Spleen (tissue), 11 donors: ENCODE data around the gene FAM209B. TPM values are rescaled to one million over a fixed set of nuclear protein-coding genes. Genes with fewer than 3 reads are reported as not detected.

ENCODE experiments used
- DNase-seq: peaks from one replicate; pipeline ENCODE4 v3.0.0-alpha.2; 2020
- H3K27ac ChIP-seq, 8 donors: fragments of 200-600 bp; sonication (generic) in 7 of 8; 1 replicate in 4 of 8; 2 replicates in 4 of 8; pipeline versions ENCODE4 v1.5.0 to v1.8.0; 2016 to 2021; ENCODE audit warnings: inconsistent platforms in 4 of 8, mild to moderate bottlenecking in 4 of 8, moderate library complexity in 1 of 8
- H3K27me3 ChIP-seq, 7 donors: fragments of 200-600 bp; sonication (generic) in 6 of 7; replicated peaks in 1 of 7; 1 replicate in 4 of 7; 2 replicates in 3 of 7; pipeline versions ENCODE4 v1.5.0 to v1.8.0; 2016 to 2021; ENCODE audit warnings: inconsistent platforms in 3 of 7, mild to moderate bottlenecking in 1 of 7
- H3K36me3 ChIP-seq, 6 donors: fragments of 200-600 bp; sonication (generic) in 5 of 6; 1 replicate in 4 of 6; 2 replicates in 2 of 6; pipeline versions ENCODE4 v1.5.0 to v1.8.0; 2016 to 2021; ENCODE audit warnings: inconsistent platforms in 2 of 6
- H3K4me1 ChIP-seq, 6 donors: fragments of 200-600 bp; sonication (generic) in 5 of 6; 1 replicate in 3 of 6; 2 replicates in 3 of 6; pipeline versions ENCODE4 v1.5.0 to v1.8.0; 2016 to 2021; ENCODE audit warnings: inconsistent platforms in 3 of 6
- H3K4me3 ChIP-seq, 8 donors: fragments of 200-600 bp; sonication (generic) in 7 of 8; 1 replicate in 4 of 8; 2 replicates in 4 of 8; pipeline versions ENCODE4 v1.5.0 to v1.8.0; 2016 to 2021; ENCODE audit warnings: inconsistent platforms in 4 of 8, mild to moderate bottlenecking in 4 of 8, moderate library complexity in 2 of 8
- H3K9me3 ChIP-seq, 8 donors: fragments of 200-600 bp; sonication (generic) in 7 of 8; 1 replicate in 4 of 8; 2 replicates in 4 of 8; pipeline versions ENCODE4 v1.5.0 to v1.8.0; 2016 to 2021; ENCODE audit warnings: inconsistent platforms in 4 of 8
- CTCF ChIP-seq, 11 experiments: fragments of 200-600 bp in 7 of 11; fragments of 450-650 bp in 4 of 11; sonication (generic) in 4 of 11; IDR thresholded peaks in 8 of 11; conservative IDR thresholded peaks in 3 of 11; 1 replicate in 7 of 11; 2 replicates in 4 of 11; pipeline versions ENCODE4 v1.4.0 to v1.8.0; 2016 to 2021; ENCODE audit warnings: antibody characterized with exemption in 11 of 11, inconsistent platforms in 4 of 11, mild to moderate bottlenecking in 1 of 11
- POLR2A ChIP-seq, 3 donors: fragments of 450-650 bp; IDR thresholded peaks; one replicate each; pipeline ENCODE4 v1.5.1; 2017; ENCODE audit warnings: antibody characterized with exemption in 3 of 3, mild to moderate bottlenecking in 1 of 3
- POLR2AphosphoS5 ChIP-seq, 3 donors: sonication (generic); formaldehyde crosslinking; IDR thresholded peaks; one replicate each; pipeline ENCODE4 v1.5.1; 2017; ENCODE audit warnings: antibody characterized with exemption in 3 of 3
- WGBS, 5 donors: extraction: QIAGEN DNeasy Blood & Tissue Kit in 3 of 5; methylation state at CpG; one replicate each; pipeline versions ENCODE4 v1.1.5 to v1.1.7; 2013 to 2018; 5-methylcytosine and 5-hydroxymethylcytosine counted together
- intact Hi-C: fragments of 100-400 bp; cut with DNase I; formaldehyde crosslinking; loops from one replicate; pipeline ENCODE4 v1.15.0; 2023; ENCODE audit warnings: low total_unique reads
- polyA plus RNA-seq, 3 donors: library from polyadenylated mRNA; stranded (reverse); fragments of 200-250 nt; gene quantifications; one replicate each; pipeline ENCODE4 v1.2.1, GENCODE V29; 2013
- total RNA-seq, 7 donors: library from RNA; depleted of rRNA in 3 of 7; stranded (reverse); fragments of >200 nt in 3 of 7; fragmentation: NEBNext Ultra II Directional in 4 of 7; extraction: Animal tissue kit (Norgen Biotek cat#: 25700) in 4 of 7; gene quantifications; one replicate each; pipeline versions ENCODE4 v1.1.0 to v1.2.1, GENCODE V29; 2016 to 2021
- donor health status: healthy with polysubstance abuse.
- donor health status: DM: no; HTN: no; CAD: no; lungs with moderate emphysema.
- donor health status: DM: no; HTN: no; CAD: no.
- donor health status: Bipolar disorder and iron deficiency.
- donor health status: healthy.
- donor health status: DM: no; HTN: no; CAD: no.
- donor health status: DM: yes; HTN: yes; CAD: no.

Gene FAM209B
- total and polyA plus RNA-seq, 10 donors = 0.97 to 5.8 (median 1.9) TPM; not detected in 3

DNA sequence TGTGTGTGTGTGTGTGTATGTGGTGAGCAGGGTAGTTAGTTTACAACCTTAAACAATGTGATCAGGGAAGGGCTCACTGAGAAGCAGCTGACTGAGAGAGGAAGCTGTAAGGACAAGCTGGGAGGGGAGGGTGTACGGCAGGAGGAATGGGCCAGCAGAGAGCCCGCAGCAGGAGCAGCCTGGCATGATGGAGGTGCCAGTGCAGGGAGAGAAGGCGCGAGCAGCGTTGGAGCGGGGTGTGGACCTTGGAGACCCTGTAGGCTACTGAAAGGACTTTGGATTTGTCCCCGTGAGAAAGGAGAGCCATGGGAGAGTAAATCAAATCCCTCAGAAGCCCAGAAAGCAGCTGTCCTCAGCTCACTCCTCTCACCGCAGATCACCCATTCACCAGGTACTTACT is 18.5 kb downstream of the FAM209B start:
- intact Hi-C loops = no loop called here
- Histone ChIP-seq H3K27ac (no peak overlapping the region), H3K9me3 (no peaks in the 10 kb centered on the region), H3K27me3 (no peaks in the 10 kb centered on the region), H3K4me3 (no peak overlapping the region), H3K36me3 (no peaks in the 10 kb centered on the region), H3K4me1 (peaks cover 0 to 16% (median 7%) of the 10 kb centered on the region in 6 donors)
- WGBS, 5 donors = 91 to 94% (median 92%) methylated on average over 8 of the region's 8 CpGs
- no peak for DNase-seq
- no peak for TF ChIP-seq CTCF (IDR thresholded peaks at IDR 0.05 in 8 of 11, conservative IDR thresholded peaks at IDR 0.05 in 3 of 11)
- no peak for TF ChIP-seq POLR2AphosphoS5 (IDR thresholded peaks at IDR 0.05)
- TF ChIP-seq POLR2A (IDR thresholded peaks at IDR 0.05) = no peak

GRCh38 chr20:56552911-56553629 is 20.0 kb downstream of the FAM209B start:
- WGBS, 5 donors = 73 to 87% (median 80%) methylated on average over 8 of the region's 8 CpGs
- Histone ChIP-seq H3K36me3 (no peaks in the 10 kb centered on the region), H3K4me1 (peaks cover 0 to 16% (median 7%) of the 10 kb centered on the region in 6 donors), H3K27me3 (no peaks in the 10 kb centered on the region), H3K4me3 (no peak overlapping the region), H3K27ac (peak overlapping the region in 2 of 8 donors; percentile 50 to 60), H3K9me3 (no peaks in the 10 kb centered on the region)
- no peak for TF ChIP-seq POLR2A (IDR thresholded peaks at IDR 0.05)
- no peak for TF ChIP-seq CTCF (IDR thresholded peaks at IDR 0.05 in 8 of 11, conservative IDR thresholded peaks at IDR 0.05 in 3 of 11)
- no peak for TF ChIP-seq POLR2AphosphoS5 (IDR thresholded peaks at IDR 0.05)
- DNase-seq = no peak
- intact Hi-C loops = no loop called here

DNA sequence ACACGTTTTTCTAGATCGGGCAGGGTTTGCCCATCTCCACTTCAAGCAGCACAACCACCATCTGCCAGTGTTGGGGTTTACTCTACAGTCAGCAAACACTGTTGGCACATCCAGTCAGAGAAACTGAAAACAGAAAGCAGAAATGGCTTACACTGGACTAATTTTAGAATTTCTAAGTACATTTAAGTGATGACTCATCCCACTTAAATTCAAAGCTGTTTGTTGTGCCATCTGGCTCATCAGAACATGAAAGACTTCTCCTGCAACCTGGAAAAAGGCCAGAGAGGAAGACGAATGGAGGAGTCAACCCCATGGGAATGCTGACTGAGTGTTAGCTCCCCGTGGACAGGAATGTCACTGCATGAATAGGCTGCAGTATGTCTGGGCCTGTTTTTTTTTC is 21.8 kb downstream of the FAM209B start:
- intact Hi-C loops = no loop called here

More for the DNA sequence above, 21.8 kb downstream of the FAM209B start:
- H3K27ac ChIP-seq = peak overlapping the region in 4 of 8 donors; percentile 23 to 60 (median 50)
- no peaks in the 10 kb centered on the region for H3K27me3 ChIP-seq
- TF ChIP-seq POLR2A (IDR thresholded peaks at IDR 0.05) (no peak), CTCF (IDR thresholded peaks at IDR 0.05 in 8 of 11, conservative IDR thresholded peaks at IDR 0.05 in 3 of 11) (no peak), POLR2AphosphoS5 (IDR thresholded peaks at IDR 0.05) (no peak)
- H3K4me1 ChIP-seq = peaks cover 0 to 16% (median 7%) of the 10 kb centered on the region in 6 donors
- no peak for DNase-seq
- no peaks in the 10 kb centered on the region for H3K9me3 ChIP-seq
- H3K36me3 ChIP-seq = no peaks in the 10 kb centered on the region
- H3K4me3 ChIP-seq = no peak overlapping the region
- WGBS, 5 donors = 1 to 6% (median 3%) methylated on average over 4 of the region's 4 CpGs
